ENCODE measurements around the gene CCDC30. TPM values are rescaled to one million over a fixed set of nuclear protein-coding genes. Genes with fewer than 3 reads are reported as not detected.
"Not testable (repeated sequence)": the region's sequence is repeated elsewhere in the genome, so short reads cannot be mapped to it uniquely, and the experiment has no call there.

CCDC30 gene
- total RNA-seq, 1 experiment from 2014 or later: 4.4 TPM

DNA sequence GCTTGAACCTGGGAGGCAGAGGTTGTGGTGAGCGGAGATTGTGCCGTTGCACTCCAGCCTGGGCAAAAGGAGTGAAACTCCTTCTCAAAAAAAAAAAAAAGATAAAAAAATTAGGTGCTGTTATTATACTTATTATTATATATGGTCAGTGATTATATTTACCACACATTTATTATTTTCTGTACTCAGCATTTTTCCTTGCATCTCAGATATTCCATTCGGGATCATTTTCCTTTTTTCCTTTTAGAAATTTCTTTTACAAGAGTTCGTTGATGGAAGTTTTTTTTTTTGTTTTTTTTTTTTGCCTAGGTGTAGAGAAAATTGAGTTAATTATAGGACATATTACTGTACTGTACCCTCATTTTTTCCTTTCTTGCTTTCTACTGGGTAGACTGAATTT, 13.5 kb downstream of the CCDC30 start:
- H3K4me1 Mint-ChIP-seq (ENCODE audit: low read depth, unreplicated experiment): no peaks in the 10 kb centered on the region
- H3K27ac Mint-ChIP-seq (ENCODE audit: unreplicated experiment): no peak overlapping the region
- TF ChIP-seq CTCF (IDR thresholded peaks at IDR 0.05; ENCODE audit: unreplicated experiment): no peak
- BruUV-seq (replicated peaks): no TSS peak
- no peaks in the 10 kb centered on the region for H3K27me3 Mint-ChIP-seq (ENCODE audit: unreplicated experiment)
- intact Hi-C loops (cut with micrococcal nuclease; ENCODE audit: unreplicated experiment): no loop called here
- CTCF ChIA-PET: no interaction called here
- H3K9me3 Mint-ChIP-seq (ENCODE audit: low read depth, unreplicated experiment): no peaks in the 10 kb centered on the region
- no peak for DNase-seq
- H3K4me3 Mint-ChIP-seq (ENCODE audit: low read depth, unreplicated experiment): no peak overlapping the region
- no peaks in the 10 kb centered on the region for H3K36me3 Mint-ChIP-seq (ENCODE audit: insufficient read depth, unreplicated experiment)

- H3K4me3 Mint-ChIP-seq (ENCODE audit: low read depth, unreplicated experiment); H3K4me1 Mint-ChIP-seq (ENCODE audit: low read depth, unreplicated experiment); intact Hi-C loops (cut with micrococcal nuclease; ENCODE audit: unreplicated experiment); CTCF ChIA-PET; BruUV-seq (replicated peaks); H3K36me3 Mint-ChIP-seq (ENCODE audit: insufficient read depth, unreplicated experiment); H3K9me3 Mint-ChIP-seq (ENCODE audit: low read depth, unreplicated experiment); DNase-seq; H3K27me3 Mint-ChIP-seq (ENCODE audit: unreplicated experiment); H3K27ac Mint-ChIP-seq (ENCODE audit: unreplicated experiment): not testable (repeated sequence)
Measured at GRCh38 chr1:42477354-42477753, 14.3 kb downstream of the CCDC30 start.

- no peaks in the 10 kb centered on the region for H3K9me3 Mint-ChIP-seq (ENCODE audit: low read depth, unreplicated experiment)
- H3K4me3 Mint-ChIP-seq (ENCODE audit: low read depth, unreplicated experiment): no peak overlapping the region
- no TSS peak for BruUV-seq (replicated peaks)
- no peaks in the 10 kb centered on the region for H3K36me3 Mint-ChIP-seq (ENCODE audit: insufficient read depth, unreplicated experiment)
- intact Hi-C loops (cut with micrococcal nuclease; ENCODE audit: unreplicated experiment): no loop called here
- no peaks in the 10 kb centered on the region for H3K27me3 Mint-ChIP-seq (ENCODE audit: unreplicated experiment)
- H3K4me1 Mint-ChIP-seq (ENCODE audit: low read depth, unreplicated experiment): no peaks in the 10 kb centered on the region
- H3K27ac Mint-ChIP-seq (ENCODE audit: unreplicated experiment): no peak overlapping the region
- no peak for DNase-seq
- no peak for TF ChIP-seq CTCF (IDR thresholded peaks at IDR 0.05; ENCODE audit: unreplicated experiment)
- CTCF ChIA-PET: no interaction called here
Measured at GRCh38 chr1:42477775-42478174, 14.7 kb downstream of the CCDC30 start.

- CTCF ChIA-PET: no interaction called here
- DNase-seq: no peak
- Mint-ChIP-seq H3K36me3 (ENCODE audit: insufficient read depth, unreplicated experiment) (no peaks in the 10 kb centered on the region), H3K27me3 (ENCODE audit: unreplicated experiment) (no peaks in the 10 kb centered on the region), H3K27ac (ENCODE audit: unreplicated experiment) (no peak overlapping the region), H3K4me1 (ENCODE audit: low read depth, unreplicated experiment) (no peaks in the 10 kb centered on the region), H3K9me3 (ENCODE audit: low read depth, unreplicated experiment) (no peaks in the 10 kb centered on the region), H3K4me3 (ENCODE audit: low read depth, unreplicated experiment) (no peak overlapping the region)
- intact Hi-C loops (cut with micrococcal nuclease; ENCODE audit: unreplicated experiment): no loop called here
- BruUV-seq (replicated peaks): no TSS peak
- no peak for TF ChIP-seq CTCF (IDR thresholded peaks at IDR 0.05; ENCODE audit: unreplicated experiment)
Measured at GRCh38 chr1:42479621-42480020, 16.5 kb downstream of the CCDC30 start.

- CTCF ChIA-PET: interaction anchor here (0.6 kb wide), 1 partner anchor 53 kb away, joined by 3 read pairs; no protein-coding TSS in a partner anchor
- Mint-ChIP-seq H3K36me3 (ENCODE audit: insufficient read depth, unreplicated experiment) (no peaks in the 10 kb centered on the region), H3K4me3 (ENCODE audit: low read depth, unreplicated experiment) (no peak overlapping the region), H3K27me3 (ENCODE audit: unreplicated experiment) (no peaks in the 10 kb centered on the region), H3K4me1 (ENCODE audit: low read depth, unreplicated experiment) (no peaks in the 10 kb centered on the region), H3K27ac (ENCODE audit: unreplicated experiment) (no peak overlapping the region), H3K9me3 (ENCODE audit: low read depth, unreplicated experiment) (no peaks in the 10 kb centered on the region)
- DNase-seq: no peak
- intact Hi-C loops (cut with micrococcal nuclease; ENCODE audit: unreplicated experiment): no loop called here
- BruUV-seq (replicated peaks): no TSS peak
- TF ChIP-seq CTCF (IDR thresholded peaks at IDR 0.05; ENCODE audit: unreplicated experiment): no peak
Measured at GRCh38 chr1:42480921-42481320, 17.8 kb downstream of the CCDC30 start.

Measured in Calu3 (cell line).